Kidney epithelial cell (primary cell): ENCODE measurements around the gene PSTPIP1. TPM values are rescaled to one million over a fixed set of nuclear protein-coding genes. Genes with fewer than 3 reads are reported as not detected.

Experiments
- DNase-seq: peaks from one replicate; pipeline ENCODE4 v3.0.0-alpha.2; 2010; ENCODE audit warnings: low read depth
- H3K27me3 ChIP-seq: 2 replicates; pipeline ENCODE4 v1.6.0; 2011; ENCODE audit warnings: low read length; ENCODE audit not compliant: control insufficient read depth, insufficient read depth
- H3K36me3 ChIP-seq: 2 replicates; pipeline ENCODE4 v1.5.1; 2011; ENCODE audit warnings: low read length; ENCODE audit not compliant: control insufficient read depth, insufficient read depth
- H3K4me3 ChIP-seq: 2 replicates; pipeline ENCODE4 v1.5.1; 2011; ENCODE audit warnings: low read depth, mild to moderate bottlenecking, control low read depth, low read length
- CTCF ChIP-seq: IDR thresholded peaks from 2 replicates; pipeline ENCODE4 v1.5.1; 2011; ENCODE audit warnings: mild to moderate bottlenecking, moderate library complexity, low read length, control low read depth, inconsistent platforms; ENCODE audit not compliant: insufficient read depth, poor library complexity, severe bottlenecking
- total RNA-seq: library from RNA; depleted of rRNA; stranded (reverse); fragments of >200 nt; gene quantifications from 2 replicates; pipeline ENCODE4 v1.2.3, GENCODE V29; 2015

Gene PSTPIP1
- total RNA-seq, 1 donor from 2014 or later = not detected

DNA sequence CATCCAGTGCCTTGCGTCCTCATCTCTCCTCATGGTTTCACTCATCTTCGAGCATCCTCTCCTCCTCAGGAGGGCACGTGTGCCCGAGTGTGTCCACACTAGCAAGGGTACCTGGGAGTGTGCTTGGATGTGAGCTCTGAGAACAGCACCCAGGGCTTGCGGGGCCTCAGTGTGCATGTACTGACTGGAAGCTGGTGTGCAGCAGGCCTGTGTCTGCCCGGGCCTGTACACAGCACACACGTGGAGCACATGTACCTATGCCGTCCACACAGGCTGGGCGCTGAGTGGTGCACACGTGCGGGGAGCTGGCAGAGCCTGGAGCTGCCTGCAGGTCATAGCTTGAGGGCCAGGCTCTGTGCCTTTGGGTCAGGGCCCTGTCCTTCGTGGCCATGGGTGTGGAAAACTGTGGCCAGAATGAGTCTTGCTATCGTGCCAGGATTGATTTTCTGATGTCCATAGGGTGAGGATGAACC lies 41.1 kb downstream of the PSTPIP1 start:
- H3K4me3 ChIP-seq = no peak overlapping the region
- no peak for TF ChIP-seq CTCF
- no peak for DNase-seq
- no peaks in the 10 kb centered on the region for H3K27me3 ChIP-seq
- H3K36me3 ChIP-seq = peaks cover 2% of the 10 kb centered on the region

GRCh38 chr15:77036537-77037387 lies 41.8 kb downstream of the PSTPIP1 start:
- Histone ChIP-seq H3K36me3 (peaks cover 2% of the 10 kb centered on the region), H3K27me3 (no peaks in the 10 kb centered on the region), H3K4me3 (no peak overlapping the region)
- TF ChIP-seq CTCF = no peak
- no peak for DNase-seq

DNA sequence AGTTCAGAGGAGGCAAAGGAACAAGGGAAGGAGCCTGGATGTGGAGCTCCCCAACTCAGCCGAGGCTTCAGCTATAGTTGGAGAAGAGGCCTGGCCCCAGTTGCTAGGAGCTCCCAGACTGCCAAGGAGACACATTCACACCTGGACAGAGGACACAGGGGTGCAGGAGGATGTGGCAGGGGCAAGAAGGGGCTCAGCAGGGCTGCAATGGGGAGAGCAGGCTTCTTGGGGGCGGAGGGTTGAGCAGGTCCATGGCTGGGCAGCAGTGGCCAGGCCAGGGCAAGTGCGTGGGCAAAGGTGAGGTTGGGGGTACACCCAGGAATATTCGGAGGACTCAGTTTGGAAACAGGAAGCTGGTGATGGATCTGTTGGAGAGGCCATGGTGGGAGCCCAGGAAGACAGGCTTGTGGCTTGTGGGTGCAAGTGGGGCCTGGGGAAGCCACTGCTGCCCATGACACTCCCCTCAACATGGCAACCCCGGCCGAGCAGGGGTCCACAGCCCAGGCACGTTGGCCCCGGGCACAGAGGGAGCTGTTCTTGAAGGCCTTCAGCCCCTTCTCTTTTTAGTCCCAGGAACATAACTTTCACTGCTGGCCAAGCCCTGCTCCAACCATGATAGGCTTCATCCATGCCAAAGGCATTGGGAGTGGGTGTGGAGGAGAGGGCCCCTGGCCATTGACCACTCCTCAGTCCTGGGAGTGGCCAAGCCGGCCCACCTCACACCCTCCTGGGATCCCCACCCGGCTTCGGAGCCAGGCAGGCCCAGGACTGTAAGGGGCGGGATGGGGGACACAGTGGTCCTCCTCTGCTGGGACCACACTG lies 42.7 kb downstream of the PSTPIP1 start:
- H3K4me3 ChIP-seq = no peak overlapping the region
- TF ChIP-seq CTCF = no peak
- DNase-seq = no peak
- peaks cover 2% of the 10 kb centered on the region for H3K36me3 ChIP-seq
- H3K27me3 ChIP-seq = no peaks in the 10 kb centered on the region

DNA sequence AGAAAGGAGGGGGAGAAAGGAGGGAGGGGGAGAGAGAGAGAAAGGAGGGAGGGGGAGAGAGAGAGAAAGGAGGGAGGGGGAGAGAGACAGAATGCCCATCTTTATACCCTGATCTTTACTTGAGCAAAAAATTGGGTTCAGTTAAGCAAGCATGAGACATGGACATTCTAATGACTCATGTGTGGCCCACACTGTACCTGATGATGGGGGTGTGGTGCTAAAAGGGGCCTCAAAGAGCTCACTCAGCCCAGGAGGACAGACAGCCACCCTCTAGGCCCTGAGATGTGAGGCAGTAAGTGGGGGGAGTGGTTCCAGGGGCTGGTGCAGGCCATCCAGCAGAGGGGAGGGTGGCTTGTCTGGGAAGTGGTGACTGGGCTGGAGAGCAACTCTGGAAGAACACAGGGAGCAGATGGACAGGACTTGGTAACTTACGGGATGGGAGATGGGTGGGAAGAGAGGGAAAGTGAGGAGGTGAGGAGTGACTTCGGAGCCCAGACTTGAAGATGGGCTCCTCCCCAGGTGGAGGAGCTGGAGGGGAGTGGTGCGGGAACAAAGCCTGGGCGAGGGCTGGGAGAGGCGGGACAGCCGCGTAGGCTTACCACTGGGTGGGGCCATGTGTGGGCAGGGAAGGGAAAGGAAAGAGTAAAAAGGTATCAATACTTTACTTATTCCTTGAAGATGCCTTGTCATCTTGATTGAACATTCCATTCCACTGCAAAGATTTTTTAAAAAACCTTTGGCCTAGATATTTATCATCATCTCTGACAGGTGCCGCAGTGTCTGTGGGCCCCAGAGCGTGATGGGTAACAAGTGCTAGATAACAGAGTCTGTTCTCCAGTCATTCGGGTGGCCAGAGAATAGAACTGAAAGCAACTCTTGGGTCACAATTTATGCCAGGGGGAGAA lies 43.6 kb downstream of the PSTPIP1 start:
- TF ChIP-seq CTCF = no peak
- no peak overlapping the region for H3K4me3 ChIP-seq
- no peak for DNase-seq
- H3K36me3 ChIP-seq = peaks cover 2% of the 10 kb centered on the region
- no peaks in the 10 kb centered on the region for H3K27me3 ChIP-seq

DNA sequence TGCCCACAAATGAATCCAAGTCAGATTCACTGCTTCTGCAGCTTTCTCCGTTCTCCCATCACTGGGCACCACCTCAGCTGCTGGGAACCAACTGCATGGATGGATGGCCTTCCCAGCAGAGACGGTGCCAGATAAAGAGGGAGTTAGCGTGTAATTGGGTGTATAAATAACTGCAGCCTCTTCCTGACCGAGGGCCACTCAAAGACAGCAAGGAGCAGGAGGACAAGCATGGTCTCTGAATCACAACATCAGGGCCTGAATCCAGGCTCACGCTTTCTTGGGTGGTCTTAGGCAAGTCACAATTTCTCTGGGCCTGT lies 44.2 kb downstream of the PSTPIP1 start:
- H3K4me3 ChIP-seq = no peak overlapping the region
- no peaks in the 10 kb centered on the region for H3K27me3 ChIP-seq
- TF ChIP-seq CTCF = no peak
- DNase-seq = no peak
- H3K36me3 ChIP-seq = peaks cover 2% of the 10 kb centered on the region
